Ishikawa (cell line): ENCODE results near the gene SLC26A2.

Experiments used
- CEBPB ChIP-seq: IDR thresholded peaks from 2 replicates; pipeline ENCODE4 v1.6.1; 2012
- CREB1 ChIP-seq: IDR thresholded peaks from 2 replicates; pipeline ENCODE4 v1.6.1; 2012; ENCODE audit warnings: low read depth
- EGR1 ChIP-seq: IDR thresholded peaks from 2 replicates; pipeline ENCODE4 v1.6.1; 2012
- EP300 ChIP-seq: IDR thresholded peaks from 2 replicates; pipeline ENCODE4 v1.6.1; 2012; ENCODE audit warnings: borderline replicate concordance
- FOXM1 ChIP-seq: IDR thresholded peaks from 2 replicates; pipeline ENCODE4 v1.6.1; 2012; ENCODE audit warnings: low read depth, borderline replicate concordance
- NFIC ChIP-seq: IDR thresholded peaks from 2 replicates; pipeline ENCODE4 v1.6.1; 2012
- RAD21 ChIP-seq: IDR thresholded peaks from 2 replicates; pipeline ENCODE4 v1.6.1; 2012; ENCODE audit warnings: low read depth
- REST ChIP-seq: IDR thresholded peaks from 2 replicates; pipeline ENCODE4 v1.6.1; 2012; ENCODE audit warnings: low read depth, mild to moderate bottlenecking
- TAF1 ChIP-seq: IDR thresholded peaks from 2 replicates; pipeline ENCODE4 v1.6.1; 2012; ENCODE audit warnings: low read depth, mild to moderate bottlenecking
- TCF12 ChIP-seq: IDR thresholded peaks from 2 replicates; pipeline ENCODE4 v1.6.1; 2012; ENCODE audit warnings: low read depth
- TEAD4 ChIP-seq: IDR thresholded peaks from 2 replicates; pipeline ENCODE4 v1.6.1; 2012
- YY1 ChIP-seq: IDR thresholded peaks from 2 replicates; pipeline ENCODE4 v1.6.1; 2012; ENCODE audit warnings: low read depth
- ZBTB7A ChIP-seq: IDR thresholded peaks from 2 replicates; pipeline ENCODE4 v1.6.1; 2012; ENCODE audit warnings: low read depth
- TF ChIP-seq, protein P1 (sequence below): IDR thresholded peaks from 2 replicates; pipeline ENCODE4 v1.6.1; 2012
- TF ChIP-seq, protein P2 (sequence below): IDR thresholded peaks from 2 replicates; pipeline ENCODE4 v1.6.1; 2012

SLC26A2 gene

GRCh38 chr5:149960272-149961185, at the start of gene SLC26A2:
TSS of gene SLC26A2 (plus strand) at chr5:149960758. CDS start at chr5:149977653, 16,895 bp downstream.
- TF ChIP-seq, protein P1, sequence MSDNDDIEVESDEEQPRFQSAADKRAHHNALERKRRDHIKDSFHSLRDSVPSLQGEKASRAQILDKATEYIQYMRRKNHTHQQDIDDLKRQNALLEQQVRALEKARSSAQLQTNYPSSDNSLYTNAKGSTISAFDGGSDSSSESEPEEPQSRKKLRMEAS, result peak; percentile 94
- TF ChIP-seq REST, result no peak
- TF ChIP-seq TCF12, result peak; percentile 23; the same call in 1 of the 2 replicates
- TF ChIP-seq TAF1, result peak; percentile 71; the same call in 1 of the 2 replicates
- peak; percentile 28; the same call in 1 of the 2 replicates for TF ChIP-seq EP300
- TF ChIP-seq ZBTB7A, result 0 out of 2 replicates have a peak, but pooled peaks have one; percentile 35
- no peak for TF ChIP-seq FOXM1
- TF ChIP-seq, protein P2, sequence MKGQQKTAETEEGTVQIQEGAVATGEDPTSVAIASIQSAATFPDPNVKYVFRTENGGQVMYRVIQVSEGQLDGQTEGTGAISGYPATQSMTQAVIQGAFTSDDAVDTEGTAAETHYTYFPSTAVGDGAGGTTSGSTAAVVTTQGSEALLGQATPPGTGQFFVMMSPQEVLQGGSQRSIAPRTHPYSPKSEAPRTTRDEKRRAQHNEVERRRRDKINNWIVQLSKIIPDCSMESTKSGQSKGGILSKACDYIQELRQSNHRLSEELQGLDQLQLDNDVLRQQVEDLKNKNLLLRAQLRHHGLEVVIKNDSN, result peak; percentile 99
- peak; percentile 13; the same call in 1 of the 2 replicates for TF ChIP-seq NFIC

GRCh38 chr5:149911031-149911430, 49.5 kb upstream of the SLC26A2 start:
- TF ChIP-seq TEAD4 (no peak), EGR1 (no peak), NFIC (no peak), CREB1 (no peak), FOXM1 (no peak), TCF12 (no peak), REST (no peak), EP300 (no peak), TAF1 (no peak), CEBPB (no peak), RAD21 (no peak), ZBTB7A (no peak), YY1 (no peak)
- TF ChIP-seq, protein P2, result no peak
- TF ChIP-seq, protein P1, result no peak

- no peak for TF ChIP-seq ZBTB7A
- TF ChIP-seq, protein P1, result no peak
- no peak for TF ChIP-seq YY1
- no peak for TF ChIP-seq CEBPB
- no peak for TF ChIP-seq NFIC
- no peak for TF ChIP-seq TAF1
- no peak for TF ChIP-seq RAD21
- no peak for TF ChIP-seq EGR1
- TF ChIP-seq CREB1, result no peak
- TF ChIP-seq, protein P2, result no peak
- TF ChIP-seq TCF12, result no peak
- TF ChIP-seq REST, result no peak
- no peak for TF ChIP-seq TEAD4
- no peak for TF ChIP-seq FOXM1
These were observed 48.2 kb upstream of the SLC26A2 start for GRCh38 chr5:149912226-149912871.
